Hepatocyte (in vitro differentiated cells): ENCODE data around the gene SPATA19. TPM values are rescaled to one million over a fixed set of nuclear protein-coding genes. Genes with fewer than 3 reads are reported as not detected.

Experiments
- DNase-seq: peaks from one replicate; pipeline ENCODE4 v3.0.0-alpha.2; 2016; ENCODE audit warnings: low spot score
- H2AFZ ChIP-seq: fragments of 200-600 bp; sonication (generic); 2 replicates; pipeline ENCODE4 v1.6.0; 2016; ENCODE audit warnings: antibody characterized with exemption, mild to moderate bottlenecking
- H3K27ac ChIP-seq: fragments of 200-600 bp; sonication (generic); 2 replicates; pipeline ENCODE4 v1.5.1; 2016; ENCODE audit warnings: mild to moderate bottlenecking
- H3K27me3 ChIP-seq: fragments of 200-600 bp; sonication (generic); 2 replicates; pipeline ENCODE4 v1.6.1; 2016
- H3K36me3 ChIP-seq: fragments of 200-600 bp; sonication (generic); replicated peaks from 2 replicates; pipeline ENCODE4 v1.5.1; 2016; ENCODE audit warnings: low read depth; ENCODE audit not compliant: insufficient read depth
- H3K4me1 ChIP-seq: fragments of 200-600 bp; sonication (generic); 2 replicates; pipeline ENCODE4 v1.5.1; 2016; ENCODE audit warnings: mild to moderate bottlenecking, moderate library complexity; ENCODE audit not compliant: insufficient read depth
- H3K4me2 ChIP-seq: fragments of 200-600 bp; sonication (generic); 2 replicates; pipeline ENCODE4 v1.6.0; 2016
- H3K4me3 ChIP-seq: fragments of 200-600 bp; sonication (generic); 2 replicates; pipeline ENCODE4 v1.5.1; 2016; ENCODE audit warnings: mild to moderate bottlenecking
- H3K79me2 ChIP-seq: fragments of 200-600 bp; sonication (generic); 2 replicates; pipeline ENCODE4 v1.6.0; 2017; ENCODE audit warnings: mild to moderate bottlenecking
- H3K9me2 ChIP-seq: fragments of 200-600 bp; sonication (generic); replicated peaks from 2 replicates; pipeline ENCODE4 v1.6.0; 2017; ENCODE audit warnings: mild to moderate bottlenecking; ENCODE audit not compliant: insufficient read depth
- H3K9me3 ChIP-seq: fragments of 200-600 bp; sonication (generic); 2 replicates; pipeline ENCODE4 v1.5.1; 2016; ENCODE audit warnings: low read depth, mild to moderate bottlenecking
- H4K20me1 ChIP-seq: fragments of 200-600 bp; sonication (generic); 2 replicates; pipeline ENCODE4 v1.6.0; 2016; ENCODE audit warnings: mild to moderate bottlenecking; ENCODE audit not compliant: insufficient read depth, poor library complexity, severe bottlenecking
- CTCF ChIP-seq: fragments of 200-600 bp; sonication (generic); IDR thresholded peaks from 2 replicates; pipeline ENCODE4 v1.5.1; 2016; ENCODE audit warnings: antibody characterized with exemption, mild to moderate bottlenecking; ENCODE audit not compliant: poor library complexity
- EZH2 ChIP-seq: fragments of 200-600 bp; sonication (generic); IDR thresholded peaks from 2 replicates; pipeline ENCODE4 v1.6.1; 2016; ENCODE audit warnings: antibody characterized with exemption, mild to moderate bottlenecking, borderline replicate concordance
- EZH2phosphoT487 ChIP-seq: fragments of 200-600 bp; sonication (generic); IDR thresholded peaks from one replicate; pipeline ENCODE4 v1.6.1; 2018; ENCODE audit warnings: antibody characterized with exemption, mild to moderate bottlenecking, low read depth, moderate library complexity; ENCODE audit not compliant: unreplicated experiment, severe bottlenecking
- WGBS: methylation state at CpG from one replicate; pipeline ENCODE4 v1.1.6; 2016; ENCODE audit warnings: low lambda C conversion rate; ENCODE audit errors: missing lambda C conversion rate; 5-methylcytosine and 5-hydroxymethylcytosine counted together
- polyA plus RNA-seq: library from polyadenylated mRNA; unstranded; fragments of >200 nt; fragmentation: Nextera tagmentation; extraction: Ambion mirVana; gene quantifications from 2 replicates; pipeline ENCODE4 v1.2.1, GENCODE V29; 2016
- total RNA-seq: library from RNA; depleted of rRNA; stranded (reverse); fragments of >200 nt; gene quantifications from 2 replicates; pipeline ENCODE4 v1.2.3, GENCODE V29; 2014

The SPATA19 gene
- total and polyA plus RNA-seq, 2 experiments from 2014 or later = not detected

GRCh38 chr11:133815636-133816035, 29.7 kb downstream of the SPATA19 start:
- H3K9me3 ChIP-seq = no peaks in the 10 kb centered on the region
- no peak overlapping the region for H3K4me3 ChIP-seq
- peaks cover 10% of the 10 kb centered on the region for H3K4me1 ChIP-seq
- H3K27me3 ChIP-seq = peaks cover 40% of the 10 kb centered on the region
- no peak overlapping the region for H2AFZ ChIP-seq
- TF ChIP-seq EZH2phosphoT487 (no peak), EZH2 (no peak), CTCF (no peak)
- WGBS = 80% methylated on average over 5 of the region's 5 CpGs
- H3K4me2 ChIP-seq = no peak overlapping the region
- DNase-seq = no peak
- H3K27ac ChIP-seq = no peak overlapping the region
- H3K36me3 ChIP-seq = no peaks in the 10 kb centered on the region
- no peaks in the 10 kb centered on the region for H3K79me2 ChIP-seq
- no peaks in the 10 kb centered on the region for H4K20me1 ChIP-seq
- H3K9me2 ChIP-seq = no peaks in the 10 kb centered on the region

GRCh38 chr11:133814588-133815100, 30.7 kb downstream of the SPATA19 start:
- Histone ChIP-seq H2AFZ (no peak overlapping the region), H3K4me2 (no peak overlapping the region)

GRCh38 chr11:133811850-133812685, 33.2 kb downstream of the SPATA19 start:
- Histone ChIP-seq H3K4me1 (peaks cover 18% of the 10 kb centered on the region), H3K27me3 (peaks cover 57% of the 10 kb centered on the region), H3K4me3 (no peak overlapping the region), H3K27ac (no peak overlapping the region), H3K9me2 (no peaks in the 10 kb centered on the region), H2AFZ (no peak overlapping the region), H3K36me3 (no peaks in the 10 kb centered on the region), H3K4me2 (no peak overlapping the region), H3K9me3 (no peaks in the 10 kb centered on the region), H4K20me1 (no peaks in the 10 kb centered on the region), H3K79me2 (no peaks in the 10 kb centered on the region)
- TF ChIP-seq CTCF (no peak), EZH2 (no peak), EZH2phosphoT487 (no peak)
- 52% methylated on average over 10 of the region's 10 CpGs for WGBS
- no peak for DNase-seq

More at GRCh38 chr11:133814588-133815100, 30.7 kb downstream of the SPATA19 start:
- Histone ChIP-seq H3K36me3 (no peaks in the 10 kb centered on the region), H3K9me3 (no peaks in the 10 kb centered on the region), H3K9me2 (no peaks in the 10 kb centered on the region), H3K27ac (no peak overlapping the region), H3K4me3 (no peak overlapping the region), H4K20me1 (no peaks in the 10 kb centered on the region), H3K4me1 (peaks cover 11% of the 10 kb centered on the region), H3K27me3 (peaks cover 42% of the 10 kb centered on the region), H3K79me2 (no peaks in the 10 kb centered on the region)
- DNase-seq = no peak
- 66% methylated on average over 8 of the region's 8 CpGs for WGBS
- no peak for TF ChIP-seq CTCF
